Testis (tissue), 3 donors: Measurements from ENCODE around the gene GALR2. TPM values are rescaled to one million over a fixed set of nuclear protein-coding genes. Genes with fewer than 3 reads are reported as not detected.
"Not testable (repeated sequence)": the region's sequence is repeated elsewhere in the genome, so short reads cannot be mapped to it uniquely, and the experiment has no call there.

Experiments used
- DNase-seq: peaks from one replicate; pipeline ENCODE4 v3.0.0-alpha.2; 2019
- H3K27ac ChIP-seq, 2 donors: fragments of 200-600 bp; sonication (generic); one replicate each; pipeline ENCODE4 v1.5.1; 2019
- H3K27me3 ChIP-seq: fragments of 200-600 bp; sonication (generic); one replicate; pipeline ENCODE4 v1.5.1; 2019
- H3K36me3 ChIP-seq: fragments of 200-600 bp; sonication (generic); one replicate; pipeline ENCODE4 v1.5.1; 2017; ENCODE audit warnings: low read depth; ENCODE audit errors: missing control alignments
- H3K4me1 ChIP-seq: fragments of 200-600 bp; sonication (generic); one replicate; pipeline ENCODE4 v1.5.1; 2019
- H3K4me3 ChIP-seq, 2 donors: fragments of 200-600 bp; sonication (generic); one replicate each; pipeline ENCODE4 v1.5.1; 2017 to 2019
- H3K9me3 ChIP-seq: fragments of 200-600 bp; sonication (generic); one replicate; pipeline ENCODE4 v1.5.1; 2017
- POLR2A ChIP-seq: fragments of 450-650 bp; IDR thresholded peaks from one replicate; pipeline ENCODE4 v1.6.1; 2017; ENCODE audit warnings: antibody characterized with exemption, mild to moderate bottlenecking, moderate library complexity
- WGBS, 2 donors: methylation state at CpG; one replicate each; pipeline ENCODE4 v1.1.5; 2018; 5-methylcytosine and 5-hydroxymethylcytosine counted together
- intact Hi-C: fragments of 100-400 bp; cut with DNase I; formaldehyde crosslinking; loops from one replicate; pipeline ENCODE4 v1.15.1; 2023; ENCODE audit warnings: low total_unique reads
- polyA plus RNA-seq: library from polyadenylated mRNA; stranded (reverse); fragments of 350-450 nt; fragmentation: Illumina TruSeq; extraction: RNeasy Lipid Tissue Mini Kit (QIAGEN cat#74804); gene quantifications from one replicate; pipeline ENCODE4 v1.2.3, GENCODE V29; 2014; ENCODE audit warnings: low read depth, low replicate concordance; ENCODE audit not compliant: insufficient read depth
- total RNA-seq, 2 donors: library from RNA; depleted of rRNA; stranded (reverse); fragments of >200 nt; gene quantifications; one replicate each; pipeline ENCODE4 v1.2.3, GENCODE V29; 2016
- TF ChIP-seq, protein P1 (sequence below), 3 experiments: fragments of 450-650 bp in 2 of 3; fragments of 200-600 bp in 1 of 3; sonication (generic) in 1 of 3; IDR thresholded peaks; one replicate each; pipeline ENCODE4 v1.5.1; 2016 to 2019; ENCODE audit warnings: antibody characterized with exemption in 3 of 3, mild to moderate bottlenecking in 2 of 3, moderate library complexity in 1 of 3

Gene GALR2
- total and polyA plus RNA-seq, 3 donors from 2014 or later: 0.31 to 1.6 (median 0.47) TPM

DNA sequence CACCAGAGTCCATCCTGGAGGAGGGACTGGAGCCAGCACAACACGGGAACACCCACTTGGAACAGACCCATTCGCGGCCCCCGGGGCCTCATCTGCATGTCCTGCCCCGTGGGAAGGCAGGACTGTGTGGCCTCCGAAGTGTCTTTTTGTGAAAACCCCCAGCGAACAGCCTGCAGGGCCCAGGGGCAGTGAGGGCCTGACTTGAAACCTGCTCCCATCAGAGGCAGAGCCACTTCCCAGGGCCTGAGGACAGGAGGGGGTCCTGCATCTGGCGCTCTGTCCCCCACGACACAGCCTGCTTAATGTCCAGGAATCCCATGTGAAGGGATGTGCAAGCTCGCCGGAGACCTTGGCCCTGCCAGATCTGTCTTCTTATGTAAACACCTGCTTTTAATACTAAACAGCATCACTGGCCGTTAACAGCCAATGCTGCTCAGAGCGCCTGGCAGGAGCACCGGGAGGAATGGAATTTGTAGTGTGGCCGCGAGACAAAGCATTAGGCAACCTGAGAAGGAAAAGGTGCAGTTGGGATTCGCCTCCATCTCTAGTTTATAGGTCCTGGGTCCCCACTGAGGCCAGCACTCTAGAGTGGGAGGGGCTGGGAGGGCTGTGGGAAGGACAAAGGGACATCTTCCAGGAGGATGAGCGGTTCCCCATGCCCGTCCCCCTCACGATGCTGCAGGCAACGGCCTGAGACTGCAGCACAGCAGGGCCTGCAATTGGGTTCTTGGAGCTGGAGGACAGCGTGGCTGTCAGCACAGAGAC is 37.9 kb upstream of the GALR2 start:
- peak overlapping the region in 1 of 2 donors; percentile 6 for H3K27ac ChIP-seq
- H3K4me3 ChIP-seq: no peak overlapping the region
- WGBS, 2 donors: 43 to 60% methylated on average over 16 to 22 of the region's 22 CpGs
- H3K9me3 ChIP-seq: no peaks in the 10 kb centered on the region
- H3K4me1 ChIP-seq: peaks cover 14% of the 10 kb centered on the region
- no peaks in the 10 kb centered on the region for H3K27me3 ChIP-seq
- intact Hi-C loops: no loop called here
- TF ChIP-seq, protein P1, sequence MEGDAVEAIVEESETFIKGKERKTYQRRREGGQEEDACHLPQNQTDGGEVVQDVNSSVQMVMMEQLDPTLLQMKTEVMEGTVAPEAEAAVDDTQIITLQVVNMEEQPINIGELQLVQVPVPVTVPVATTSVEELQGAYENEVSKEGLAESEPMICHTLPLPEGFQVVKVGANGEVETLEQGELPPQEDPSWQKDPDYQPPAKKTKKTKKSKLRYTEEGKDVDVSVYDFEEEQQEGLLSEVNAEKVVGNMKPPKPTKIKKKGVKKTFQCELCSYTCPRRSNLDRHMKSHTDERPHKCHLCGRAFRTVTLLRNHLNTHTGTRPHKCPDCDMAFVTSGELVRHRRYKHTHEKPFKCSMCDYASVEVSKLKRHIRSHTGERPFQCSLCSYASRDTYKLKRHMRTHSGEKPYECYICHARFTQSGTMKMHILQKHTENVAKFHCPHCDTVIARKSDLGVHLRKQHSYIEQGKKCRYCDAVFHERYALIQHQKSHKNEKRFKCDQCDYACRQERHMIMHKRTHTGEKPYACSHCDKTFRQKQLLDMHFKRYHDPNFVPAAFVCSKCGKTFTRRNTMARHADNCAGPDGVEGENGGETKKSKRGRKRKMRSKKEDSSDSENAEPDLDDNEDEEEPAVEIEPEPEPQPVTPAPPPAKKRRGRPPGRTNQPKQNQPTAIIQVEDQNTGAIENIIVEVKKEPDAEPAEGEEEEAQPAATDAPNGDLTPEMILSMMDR (IDR thresholded peaks at IDR 0.05): no peak
- no peak for TF ChIP-seq POLR2A
- H3K36me3 ChIP-seq: no peaks in the 10 kb centered on the region
- peak; percentile 26 for DNase-seq

DNA sequence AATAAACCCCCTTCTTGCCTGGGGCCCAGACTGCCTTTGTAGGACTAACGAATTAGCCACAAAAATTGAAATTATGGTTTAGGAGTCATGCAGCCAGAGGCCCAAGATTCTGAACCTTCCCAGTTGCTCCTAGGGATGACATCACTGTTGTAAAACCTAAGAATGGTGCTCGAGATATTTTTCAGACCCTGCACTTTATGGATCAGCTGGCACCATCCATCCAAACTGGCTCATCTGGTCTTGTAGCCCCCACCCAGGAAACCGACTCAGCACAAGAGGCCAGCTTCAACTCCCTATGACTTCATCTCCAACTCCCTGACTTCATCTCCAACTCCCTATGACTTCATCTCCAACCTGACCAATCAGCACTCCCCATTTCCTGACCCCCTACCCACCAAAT is 36.5 kb upstream of the GALR2 start:
- Histone ChIP-seq H3K27ac (no peak overlapping the region), H3K36me3 (no peaks in the 10 kb centered on the region), H3K27me3 (no peaks in the 10 kb centered on the region), H3K9me3 (no peaks in the 10 kb centered on the region), H3K4me3 (no peak overlapping the region), H3K4me1 (peaks cover 14% of the 10 kb centered on the region)
- no peak for DNase-seq
- intact Hi-C loops: no loop called here
- WGBS, 2 donors: 85 to 91% methylated on average over 3 of the region's 3 CpGs
- TF ChIP-seq, protein P1 (IDR thresholded peaks at IDR 0.05): no peak
- no peak for TF ChIP-seq POLR2A

DNA sequence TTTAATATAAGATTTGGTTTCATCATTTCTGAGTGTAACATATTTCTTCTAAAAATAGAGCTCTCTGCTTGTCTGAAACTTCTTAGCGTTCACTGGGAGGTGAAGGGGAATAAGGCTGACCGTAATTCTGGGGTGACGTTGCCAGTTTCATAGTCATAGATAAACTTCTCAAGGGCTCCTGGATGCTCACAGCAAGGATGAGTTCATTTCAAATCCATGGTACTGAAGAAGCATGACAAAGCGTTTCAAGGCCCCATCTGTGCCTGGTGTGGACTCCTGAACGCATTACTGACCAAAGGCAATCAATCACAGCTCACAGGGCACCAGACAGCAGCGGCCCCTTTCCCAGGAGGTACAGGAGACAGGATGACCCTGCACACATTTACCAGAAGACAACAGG is 35.5 kb upstream of the GALR2 start:
- Histone ChIP-seq H3K9me3 (no peaks in the 10 kb centered on the region), H3K27me3 (no peaks in the 10 kb centered on the region), H3K36me3 (no peaks in the 10 kb centered on the region), H3K4me1 (peaks cover 11% of the 10 kb centered on the region), H3K27ac (no peak overlapping the region), H3K4me3 (no peak overlapping the region)
- TF ChIP-seq POLR2A: no peak
- TF ChIP-seq, protein P1 (IDR thresholded peaks at IDR 0.05): no peak
- DNase-seq: no peak
- intact Hi-C loops: no loop called here
- WGBS, 2 donors: 73 to 86% methylated on average over 6 of the region's 6 CpGs

DNA sequence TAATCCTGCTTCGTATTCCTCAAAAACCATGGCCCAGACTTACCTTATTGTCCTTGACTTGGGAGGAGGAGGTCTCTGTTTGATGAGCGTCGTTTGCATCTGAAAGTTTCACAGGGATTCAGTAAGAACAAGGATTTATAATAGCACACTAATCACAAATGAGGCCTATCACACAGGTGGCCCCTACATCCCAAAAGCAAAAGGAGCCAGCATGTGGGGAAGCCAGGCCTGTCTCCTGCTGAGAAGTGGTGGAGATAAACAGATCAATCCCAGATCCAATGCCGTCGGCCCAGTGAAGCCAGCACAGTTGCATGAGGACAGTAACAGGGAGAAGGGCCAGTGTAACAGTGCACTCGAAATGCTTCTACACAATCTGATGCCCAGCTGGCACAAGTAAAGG is 34.2 kb upstream of the GALR2 start:
- no peak for DNase-seq
- TF ChIP-seq, protein P1 (IDR thresholded peaks at IDR 0.05): no peak
- no peak for TF ChIP-seq POLR2A
- no peak overlapping the region for H3K4me3 ChIP-seq
- intact Hi-C loops: no loop called here
- WGBS, 2 donors: 82 to 83% methylated on average over 6 of the region's 6 CpGs
- H3K36me3 ChIP-seq: no peaks in the 10 kb centered on the region
- H3K4me1 ChIP-seq: peaks cover 7% of the 10 kb centered on the region
- H3K9me3 ChIP-seq: no peaks in the 10 kb centered on the region
- no peaks in the 10 kb centered on the region for H3K27me3 ChIP-seq
- H3K27ac ChIP-seq: no peak overlapping the region

DNA sequence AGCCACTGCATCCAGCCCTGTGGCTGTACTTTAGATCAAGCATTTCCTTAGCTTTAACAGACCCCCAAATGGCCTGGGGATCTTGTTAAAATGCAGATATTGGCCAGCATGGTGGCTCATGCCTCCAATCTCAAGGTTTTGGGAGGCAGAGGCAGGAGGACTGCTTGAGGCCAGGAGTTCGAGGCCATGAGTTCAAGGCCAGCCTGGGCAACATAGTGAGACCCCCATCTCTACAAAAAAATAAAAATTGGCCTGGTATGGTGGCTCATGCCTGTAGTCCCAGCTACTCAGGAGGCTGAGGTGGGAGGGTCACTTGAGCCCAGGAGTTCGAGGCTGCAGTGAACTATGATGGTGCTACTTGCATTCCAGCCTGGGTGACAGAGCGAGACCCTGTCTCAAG is 31.7 kb upstream of the GALR2 start:
- DNase-seq, H3K4me1 ChIP-seq, H3K4me3 ChIP-seq, intact Hi-C loops, H3K27ac ChIP-seq, H3K36me3 ChIP-seq, H3K27me3 ChIP-seq, H3K9me3 ChIP-seq: not testable (repeated sequence)
- WGBS, 2 donors: 96 to 100% methylated on average over 3 of the region's 3 CpGs

DNA sequence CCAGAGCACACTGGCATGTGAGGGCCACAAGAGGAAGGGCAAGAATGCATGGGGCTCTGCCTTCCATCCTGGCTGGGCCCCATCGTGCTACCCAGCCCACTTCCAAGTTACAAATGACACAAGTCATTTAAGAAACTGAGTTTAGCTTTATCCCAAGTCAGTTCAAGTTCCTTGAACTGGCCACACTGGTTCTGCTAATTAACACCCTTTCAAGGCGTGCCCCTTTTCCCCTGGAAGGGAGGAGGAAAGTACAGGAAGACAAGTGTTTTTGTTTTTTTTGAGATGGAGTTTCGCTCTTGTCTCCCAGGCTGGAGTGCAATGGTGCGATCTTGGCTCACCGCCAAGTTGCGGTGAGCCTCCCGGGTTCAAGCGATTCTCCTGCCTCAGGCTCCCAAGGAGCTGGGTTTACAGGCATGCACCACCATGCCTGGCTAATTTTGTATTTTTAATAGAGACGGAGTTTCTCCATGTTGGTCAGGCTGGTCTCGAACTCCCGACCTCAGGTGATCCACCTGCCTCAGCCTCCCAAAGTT is 30.0 kb upstream of the GALR2 start:
- H3K27me3 ChIP-seq, H3K27ac ChIP-seq, intact Hi-C loops, H3K9me3 ChIP-seq, H3K36me3 ChIP-seq, DNase-seq, H3K4me3 ChIP-seq, H3K4me1 ChIP-seq: not testable (repeated sequence)
- WGBS, 2 donors: 77 to 80% methylated on average over 11 of the region's 11 CpGs
